Ecto neural progenitor cell (in vitro differentiated cells): ENCODE measurements around the gene E2F2.

ENCODE experiments used
- DNase-seq: peaks from one replicate; pipeline ENCODE4 v3.0.0-alpha.2; 2018; ENCODE audit warnings: low spot score

Gene E2F2

GRCh38 chr1:23460519-23460918 lies 70.5 kb downstream of the E2F2 start:
- no peak for DNase-seq

- DNase-seq, result no peak
Measured at GRCh38 chr1:23459338-23459757, 71.7 kb downstream of the E2F2 start.
